Measurements from ENCODE around the gene ABHD17C. TPM values are rescaled to one million over a fixed set of nuclear protein-coding genes. Genes with fewer than 3 reads are reported as not detected.

Gene ABHD17C
- polyA plus RNA-seq, 1 donor (not counting 4 experiments of a cell fraction or from before 2014, with no cell fraction given): 23.3 TPM

DNA sequence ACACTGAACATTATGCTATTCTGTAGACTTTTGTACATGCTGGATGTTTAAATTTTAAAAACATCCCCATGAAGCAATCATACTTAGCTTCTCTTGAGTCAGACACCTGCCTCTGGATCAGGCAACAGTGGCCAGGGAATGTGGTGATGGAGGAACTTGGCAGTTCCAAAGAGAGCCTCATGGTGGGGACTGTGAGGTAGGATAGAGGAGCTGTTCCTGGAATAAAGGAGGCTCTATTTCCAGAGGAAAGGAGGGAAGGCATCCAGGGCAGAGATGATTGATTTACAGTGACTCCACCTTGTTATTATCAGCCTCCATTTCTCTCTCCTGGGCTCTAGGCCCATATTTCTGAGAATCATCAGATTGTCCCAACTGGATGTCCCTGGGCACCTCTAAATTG lies 35.0 kb upstream of the ABHD17C start:
- H2AFZ ChIP-seq (ENCODE audit: control insufficient read depth, low read length): no peak overlapping the region
- dilution Hi-C loops (cut with MboI; ENCODE audit: extremely low pct_ligation_motif_present, low sequenced_read_pairs): no loop called here
- peaks cover 28% of the 10 kb centered on the region for H3K4me1 ChIP-seq (ENCODE audit: control insufficient read depth, extremely low read depth, insufficient read depth, low read length)
- no peaks in the 10 kb centered on the region for H3K79me2 ChIP-seq (ENCODE audit: control insufficient read depth, insufficient read depth, low read length)
- H3K4me2 ChIP-seq (ENCODE audit: control insufficient read depth, extremely low read depth, insufficient read depth, low read depth, low read length): no peak overlapping the region
- H3K36me3 ChIP-seq (ENCODE audit: control insufficient read depth in 2 of 2, extremely low read depth in 1 of 2, insufficient read depth in 2 of 2, low read length in 2 of 2): no peaks in the 10 kb centered on the region
- FAIRE-seq (peak; percentile 79), DNase-seq (ENCODE audit: low read depth, low spot score) (peak; percentile 40)
- no peaks in the 10 kb centered on the region for H3K27me3 ChIP-seq (ENCODE audit: control insufficient read depth, extremely low read depth, insufficient read depth, low read length)
- TF ChIP-seq CTCF (optimal IDR thresholded peaks at IDR 0.05 in 1 of 3, IDR thresholded peaks at IDR 0.05 in 1 of 3, conservative IDR thresholded peaks at IDR 0.05 in 1 of 3; ENCODE audit: extremely low read depth in 1 of 3, insufficient read depth in 2 of 3, low read length in 3 of 3) (peak; percentile 57 to 71 (median 71)), EZH2 (IDR thresholded peaks at IDR 0.05; ENCODE audit: low read length) (no peak)
- H3K9me1 ChIP-seq (ENCODE audit: control insufficient read depth, extremely low read depth, insufficient read depth, low read length): no peaks in the 10 kb centered on the region
- no peak overlapping the region for H3K4me3 ChIP-seq (ENCODE audit: control insufficient read depth in 2 of 3, extremely low read depth in 1 of 3, insufficient read depth in 2 of 3, low read depth in 1 of 3, low read length in 3 of 3)
- H3K9ac ChIP-seq (ENCODE audit: control insufficient read depth, extremely low read depth, insufficient read depth, low read length): no peak overlapping the region
- H3K27ac ChIP-seq (ENCODE audit: control insufficient read depth, insufficient read depth, low read length): no peak overlapping the region
- H3K9me3 ChIP-seq (ENCODE audit: control insufficient read depth, low read depth, low read length): no peaks in the 10 kb centered on the region
- no peaks in the 10 kb centered on the region for H4K20me1 ChIP-seq (ENCODE audit: control insufficient read depth, extremely low read depth, insufficient read depth, low read length)

DNA sequence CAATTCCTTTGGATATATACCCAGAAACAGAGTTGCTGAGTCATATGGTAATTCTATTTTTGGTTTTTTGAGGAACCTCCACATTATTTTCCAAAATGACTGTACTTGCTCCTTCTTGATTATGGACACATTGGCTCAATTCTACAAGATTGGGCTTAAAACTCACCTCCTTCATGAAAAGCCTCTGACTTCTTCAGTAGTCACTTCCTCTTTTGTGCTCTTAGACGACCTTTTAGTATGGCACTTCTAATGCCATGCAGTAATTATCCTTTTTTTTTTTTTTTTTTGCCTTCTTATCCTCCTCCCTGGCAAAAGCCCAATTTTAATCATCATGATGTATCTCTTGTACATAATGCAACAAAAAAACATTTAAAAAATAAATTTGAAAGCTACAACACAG lies 33.0 kb upstream of the ABHD17C start:
- Histone ChIP-seq H2AFZ (ENCODE audit: control insufficient read depth, low read length) (no peak overlapping the region), H3K9ac (ENCODE audit: control insufficient read depth, extremely low read depth, insufficient read depth, low read length) (no peak overlapping the region), H4K20me1 (ENCODE audit: control insufficient read depth, extremely low read depth, insufficient read depth, low read length) (no peaks in the 10 kb centered on the region), H3K9me3 (ENCODE audit: control insufficient read depth, low read depth, low read length) (no peaks in the 10 kb centered on the region), H3K4me1 (ENCODE audit: control insufficient read depth, extremely low read depth, insufficient read depth, low read length) (peaks cover 28% of the 10 kb centered on the region), H3K27me3 (ENCODE audit: control insufficient read depth, extremely low read depth, insufficient read depth, low read length) (no peaks in the 10 kb centered on the region), H3K79me2 (ENCODE audit: control insufficient read depth, insufficient read depth, low read length) (no peaks in the 10 kb centered on the region), H3K4me2 (ENCODE audit: control insufficient read depth, extremely low read depth, insufficient read depth, low read depth, low read length) (peak overlapping the region; percentile 90), H3K36me3 (ENCODE audit: control insufficient read depth in 2 of 2, extremely low read depth in 1 of 2, insufficient read depth in 2 of 2, low read length in 2 of 2) (no peaks in the 10 kb centered on the region), H3K4me3 (ENCODE audit: control insufficient read depth in 2 of 3, extremely low read depth in 1 of 3, insufficient read depth in 2 of 3, low read depth in 1 of 3, low read length in 3 of 3) (peak overlapping the region in 1 of 3 experiments; percentile 34), H3K27ac (ENCODE audit: control insufficient read depth, insufficient read depth, low read length) (peak overlapping the region; percentile 84), H3K9me1 (ENCODE audit: control insufficient read depth, extremely low read depth, insufficient read depth, low read length) (no peaks in the 10 kb centered on the region)
- FAIRE-seq: no peak
- TF ChIP-seq EZH2 (IDR thresholded peaks at IDR 0.05; ENCODE audit: low read length): no peak
- TF ChIP-seq CTCF (optimal IDR thresholded peaks at IDR 0.05 in 1 of 3, IDR thresholded peaks at IDR 0.05 in 1 of 3, conservative IDR thresholded peaks at IDR 0.05 in 1 of 3; ENCODE audit: extremely low read depth in 1 of 3, insufficient read depth in 2 of 3, low read length in 3 of 3): no peak
- no peak for DNase-seq (ENCODE audit: low read depth, low spot score)
- dilution Hi-C loops (cut with MboI; ENCODE audit: extremely low pct_ligation_motif_present, low sequenced_read_pairs): no loop called here

Data from keratinocyte (primary cell).